HCT116 (cell line): ENCODE results near the gene FOXR1. TPM values are rescaled to one million over a fixed set of nuclear protein-coding genes. Genes with fewer than 3 reads are reported as not detected.

Experiments
- ATAC-seq: fragments of 200-7000 bp; cut with Tn5 transposase; 2 replicates; pipeline ENCODE4 v1.9.1; 2020; ENCODE audit warnings: mild to moderate bottlenecking, moderate library complexity
- BruUV-seq: library from RNA; stranded (reverse); fragments of 400-500 nt; replicated peaks from 2 replicates; lab custom pipeline; 2021; lab: Mats Ljungman, UMichigan
- CTCF ChIA-PET: fragments of 300-600 bp; sonication (Branson Sonifier 250); formaldehyde crosslinking; loops from one replicate; lab custom pipeline; 2021; ENCODE audit warnings: antibody characterized with exemption; lab: Charles Lee
- POLR2A ChIA-PET: fragments of 300-600, 350-600 bp; sonication (Branson Sonifier 250); formaldehyde crosslinking; loops from one replicate; lab custom pipeline; 2021; ENCODE audit warnings: antibody characterized with exemption; lab: Charles Lee
- RAD21 ChIA-PET, 2 experiments: fragments of 300-600 bp; sonication (Branson Sonifier 250); formaldehyde crosslinking; loops; one replicate each; lab custom pipeline; 2023; ENCODE audit warnings: low total read pairs in 2 of 2; ENCODE audit not compliant: uncharacterized antibody in 2 of 2, unreplicated experiment in 2 of 2, low non-redundant PET in 1 of 2; lab: Charles Lee
- DNase-seq: peaks from one replicate; pipeline ENCODE4 v3.0.0-alpha.2; 2010; ENCODE audit warnings: low read depth, low spot score
- H2AFZ ChIP-seq: fragments of 200-600 bp; shearing (Covaris generic), sonication (generic); 2 replicates; pipeline ENCODE4 v1.6.1; 2017; ENCODE audit warnings: low read depth, mixed run types, mixed read lengths, antibody characterized with exemption, low read length; ENCODE audit not compliant: poor library complexity, severe bottlenecking
- H3K27ac ChIP-seq: 2 replicates; pipeline ENCODE4 v1.5.1; 2012; ENCODE audit warnings: low read depth, low read length
- H3K27me3 ChIP-seq: fragments of 200-600 bp; sonication (generic); 2 replicates; pipeline ENCODE4 v1.6.1; 2016; ENCODE audit warnings: mixed run types, low read length, mixed read lengths; ENCODE audit not compliant: insufficient read depth
- H3K36me3 ChIP-seq, 2 experiments: fragments of 200-500 bp in 1 of 2; fragments of 200-600 bp in 1 of 2; sonication (Bioruptor generic) in 1 of 2; sonication (generic) in 1 of 2; 2 replicates each; pipeline versions ENCODE4 v1.5.1 to v1.6.1; 2014 to 2016; ENCODE audit warnings: low read length in 2 of 2, inconsistent platforms in 1 of 2, mixed read lengths in 1 of 2, mixed run types in 1 of 2; ENCODE audit not compliant: insufficient read depth in 2 of 2, control insufficient read depth in 1 of 2
- H3K4me1 ChIP-seq, 2 experiments: fragments of 200-600 bp in 1 of 2; sonication (generic) in 1 of 2; 2 replicates each; pipeline versions ENCODE4 v1.5.1 to v1.6.1; 2012 to 2017; ENCODE audit warnings: low read length in 2 of 2, inconsistent platforms in 1 of 2, mild to moderate bottlenecking in 1 of 2, mixed read lengths in 1 of 2, mixed run types in 1 of 2, moderate library complexity in 1 of 2; ENCODE audit not compliant: insufficient read depth in 2 of 2, control insufficient read depth in 1 of 2
- H3K4me2 ChIP-seq: fragments of 200-600 bp; sonication (generic); 2 replicates; pipeline ENCODE4 v1.6.1; 2017; ENCODE audit warnings: mixed run types, low read length, mixed read lengths
- H3K4me3 ChIP-seq, 2 experiments: fragments of 200-600 bp in 1 of 2; sonication (generic) in 1 of 2; replicated peaks in 1 of 2; 2 replicates each; pipeline ENCODE4 v1.5.1; 2011 to 2016; ENCODE audit warnings: low read length in 2 of 2, control low read depth in 1 of 2, low read depth in 1 of 2, mild to moderate bottlenecking in 1 of 2, mixed read lengths in 1 of 2, mixed run types in 1 of 2
- H3K79me2 ChIP-seq: fragments of 200-600 bp; sonication (generic); 2 replicates; pipeline ENCODE4 v1.6.1; 2017; ENCODE audit warnings: mild to moderate bottlenecking, mixed run types, low read length, moderate library complexity, mixed read lengths; ENCODE audit not compliant: insufficient read depth
- H3K9ac ChIP-seq: fragments of 200-600 bp; sonication (generic); 2 replicates; pipeline ENCODE4 v1.6.1; 2016; ENCODE audit warnings: low read length, mixed read lengths
- H3K9me2 ChIP-seq: fragments of 200-600 bp; sonication (generic), shearing (Covaris generic); 2 replicates; pipeline ENCODE4 v1.6.1; 2017; ENCODE audit warnings: mixed run types, mild to moderate bottlenecking, moderate library complexity; ENCODE audit not compliant: insufficient read depth
- H3K9me3 ChIP-seq, 2 experiments: fragments of 200-500 bp in 1 of 2; fragments of 200-600 bp in 1 of 2; sonication (Bioruptor generic) in 1 of 2; sonication (generic) in 1 of 2; 2 replicates each; pipeline ENCODE4 v1.6.1; 2014 to 2017; ENCODE audit warnings: low read length in 2 of 2, mixed read lengths in 2 of 2, inconsistent platforms in 1 of 2, low read depth in 1 of 2, mild to moderate bottlenecking in 1 of 2, mixed run types in 1 of 2, moderate library complexity in 1 of 2; ENCODE audit not compliant: control insufficient read depth in 1 of 2, insufficient read depth in 1 of 2
- H4K20me1 ChIP-seq: fragments of 200-600 bp; sonication (generic), shearing (Covaris generic); 2 replicates; pipeline ENCODE4 v1.6.1; 2017; ENCODE audit warnings: mixed run types, mild to moderate bottlenecking, moderate library complexity; ENCODE audit not compliant: insufficient read depth
- ATF3 ChIP-seq: IDR thresholded peaks from 2 replicates; pipeline ENCODE4 v1.6.1; 2012
- CBX3 ChIP-seq: IDR thresholded peaks from 2 replicates; pipeline ENCODE4 v1.6.1; 2012; ENCODE audit warnings: low read depth
- CEBPB ChIP-seq: IDR thresholded peaks from 2 replicates; pipeline ENCODE4 v1.6.1; 2012; ENCODE audit warnings: low read depth
- CTCF ChIP-seq, 3 experiments: fragments of 200-600 bp in 1 of 3; sonication (generic) in 1 of 3; IDR thresholded peaks in 2 of 3; conservative IDR thresholded peaks in 1 of 3; 2 replicates each; pipeline ENCODE4 v1.5.1; 2012 to 2017; ENCODE audit warnings: low read depth in 2 of 3, low read length in 2 of 3, antibody characterized with exemption in 1 of 3, borderline replicate concordance in 1 of 3, control low read depth in 1 of 3, mild to moderate bottlenecking in 1 of 3, mixed read lengths in 1 of 3, mixed run types in 1 of 3, moderate library complexity in 1 of 3; ENCODE audit not compliant: insufficient read depth in 1 of 3
- EGR1 ChIP-seq: IDR thresholded peaks from 2 replicates; pipeline ENCODE4 v1.6.1; 2012; ENCODE audit warnings: low read depth
- ELF1 ChIP-seq: IDR thresholded peaks from 2 replicates; pipeline ENCODE4 v1.6.1; 2012; ENCODE audit warnings: low read depth, borderline replicate concordance
- EZH2 ChIP-seq: fragments of 200-600 bp; sonication (generic); IDR thresholded peaks from 2 replicates; pipeline ENCODE4 v1.6.1; 2017; ENCODE audit warnings: antibody characterized with exemption, mixed run types
- EZH2phosphoT487 ChIP-seq: fragments of 200-600 bp; IDR thresholded peaks from 2 replicates; pipeline ENCODE4 v1.6.1; 2018; ENCODE audit warnings: antibody characterized with exemption, borderline replicate concordance
- JUND ChIP-seq: IDR thresholded peaks from 2 replicates; pipeline ENCODE4 v1.6.1; 2012
- MAX ChIP-seq: IDR thresholded peaks from 2 replicates; pipeline ENCODE4 v1.6.1; 2012
- POLR2AphosphoS5 ChIP-seq: IDR thresholded peaks from 2 replicates; pipeline ENCODE4 v1.6.1; 2011; ENCODE audit warnings: mild to moderate bottlenecking, low read depth, low read length, moderate library complexity
- RAD21 ChIP-seq: IDR thresholded peaks from 2 replicates; pipeline ENCODE4 v1.6.1; 2012; ENCODE audit warnings: low read depth, mild to moderate bottlenecking
- REST ChIP-seq: IDR thresholded peaks from 2 replicates; pipeline ENCODE4 v1.6.1; 2012; ENCODE audit warnings: low read depth
- SP1 ChIP-seq: IDR thresholded peaks from 2 replicates; pipeline ENCODE4 v1.6.1; 2012; ENCODE audit warnings: low read depth
- TCF7L2 ChIP-seq: IDR thresholded peaks from 2 replicates; pipeline ENCODE4 v1.7.0; 2011; ENCODE audit warnings: borderline replicate concordance, inconsistent platforms; ENCODE audit not compliant: insufficient read depth, insufficient read length; ENCODE audit errors: extremely low read depth
- YY1 ChIP-seq: IDR thresholded peaks from 2 replicates; pipeline ENCODE4 v1.6.1; 2011; ENCODE audit warnings: low read length, low read depth, moderate library complexity, mild to moderate bottlenecking; ENCODE audit not compliant: insufficient replicate concordance; ENCODE audit errors: extremely low read depth
- ZNF274 ChIP-seq: fragments of 200-500 bp; sonication (Bioruptor generic); IDR thresholded peaks from 2 replicates; pipeline ENCODE4 v1.6.1; 2014; ENCODE audit warnings: mild to moderate bottlenecking, low read depth, low read length, inconsistent platforms
- intact Hi-C: fragments of 100-400 bp; cut with micrococcal nuclease; formaldehyde crosslinking; loops from 2 replicates; pipeline ENCODE4 v1.10.0; 2022
- total RNA-seq: library from RNA; stranded (reverse); gene quantifications from one replicate; pipeline ENCODE4 v1.2.1, GENCODE V29; 2021; ENCODE audit not compliant: unreplicated experiment

The FOXR1 gene
- total RNA-seq, 1 experiment from 2014 or later: not detected

GRCh38 chr11:118961189-118961588 is 10.4 kb upstream of the FOXR1 start:
- no peaks in the 10 kb centered on the region for H3K36me3 ChIP-seq
- no peaks in the 10 kb centered on the region for H3K27me3 ChIP-seq
- BruUV-seq: no TSS peak
- no peaks in the 10 kb centered on the region for H3K9me2 ChIP-seq
- H2AFZ ChIP-seq: no peak overlapping the region
- ChIA-PET RAD21 (no interaction called here), CTCF (interaction anchor here (0.9 kb wide), 1 partner anchor 379 kb away, joined by 3 read pairs; no protein-coding TSS in a partner anchor), POLR2A (interaction anchor here (0.9 to 1.1 kb wide), 2 partner anchors 52 to 272 kb away, joined by 3 to 4 read pairs; no protein-coding TSS in a partner anchor)
- intact Hi-C loops: no loop called here
- no peak for TF ChIP-seq EZH2phosphoT487
- no peak for TF ChIP-seq REST
- no peak for TF ChIP-seq TCF7L2
- TF ChIP-seq CTCF (IDR thresholded peaks at IDR 0.05 in 2 of 3, conservative IDR thresholded peaks at IDR 0.05 in 1 of 3; ENCODE audit: borderline replicate concordance in 1 of 3, insufficient read depth in 1 of 3, low read depth in 2 of 3, low read length in 2 of 3): no peak
- no peak for TF ChIP-seq JUND
- TF ChIP-seq ZNF274: no peak
- TF ChIP-seq CEBPB: no peak
- no peak for TF ChIP-seq ELF1
- TF ChIP-seq POLR2AphosphoS5: no peak
- TF ChIP-seq MAX: no peak
- TF ChIP-seq EGR1: no peak
- TF ChIP-seq CBX3: no peak
- no peak for TF ChIP-seq ATF3
- TF ChIP-seq RAD21: no peak
- TF ChIP-seq SP1: no peak
- no peak for TF ChIP-seq EZH2
- TF ChIP-seq YY1: no peak
- DNase-seq (no peak), ATAC-seq (no peak)
- no peaks in the 10 kb centered on the region for H3K9me3 ChIP-seq
- no peaks in the 10 kb centered on the region for H4K20me1 ChIP-seq
- H3K4me3 ChIP-seq: no peak overlapping the region
- no peak overlapping the region for H3K4me2 ChIP-seq
- no peak overlapping the region for H3K27ac ChIP-seq
- H3K79me2 ChIP-seq: no peaks in the 10 kb centered on the region
- H3K4me1 ChIP-seq: peaks cover 0 to 6% of the 10 kb centered on the region in 2 experiments; a peak in 2 of 4 replicates
- no peak overlapping the region for H3K9ac ChIP-seq
